Measurements from ENCODE around the gene TMX3. TPM values are rescaled to one million over a fixed set of nuclear protein-coding genes. Genes with fewer than 3 reads are reported as not detected.
A peak's percentile ranks its signal among the peaks of the same experiment; 100 is the strongest.

The TMX3 gene
- total RNA-seq, 1 experiment from 2014 or later, result 21.2 TPM

DNA sequence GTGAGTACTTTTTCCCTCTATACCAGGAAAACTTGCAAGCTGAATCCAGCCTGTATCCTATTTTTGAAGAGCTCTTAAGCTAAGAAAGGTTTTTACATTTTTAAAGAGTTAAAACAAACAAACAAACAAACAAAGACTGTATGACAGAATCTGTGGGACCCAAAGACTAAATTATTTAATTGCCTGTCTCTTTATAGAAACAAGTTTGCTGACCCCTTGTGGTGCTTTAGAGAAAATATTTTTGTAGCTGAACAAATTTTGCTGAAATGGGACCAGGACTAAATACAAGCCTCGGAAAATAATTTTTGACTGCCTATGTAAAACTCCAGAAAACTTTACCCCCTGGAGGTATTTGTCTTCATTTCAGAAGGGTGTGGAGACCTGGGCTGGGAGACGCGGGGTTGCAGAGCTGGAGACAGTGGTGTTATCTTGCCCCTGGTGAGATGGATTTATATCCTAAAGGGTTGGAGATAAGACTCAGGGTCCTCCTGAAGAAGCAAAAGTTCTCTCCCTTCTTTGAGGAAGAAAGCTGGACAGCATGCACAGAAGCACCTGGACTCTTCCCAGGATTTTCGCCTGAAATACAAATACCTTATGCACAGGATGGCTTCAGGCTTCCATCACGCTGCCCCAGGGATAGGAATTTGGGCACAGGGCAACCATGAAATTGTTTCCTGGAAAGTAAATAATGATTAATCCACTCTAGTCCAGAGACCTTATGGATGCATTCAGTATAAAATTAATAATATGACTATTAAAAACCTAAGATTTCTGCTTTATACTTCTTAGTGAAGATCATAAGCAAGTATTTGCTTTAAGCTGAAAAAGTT, 54.3 kb downstream of the TMX3 start:
- Histone ChIP-seq H3K4me2 (no peak overlapping the region), H3K27me3 (ENCODE audit: insufficient read depth, low read depth) (no peaks in the 10 kb centered on the region), H3K9me2 (ENCODE audit: insufficient read depth) (no peaks in the 10 kb centered on the region), H3K4me3 (no peak overlapping the region), H4K20me1 (ENCODE audit: insufficient read depth) (no peaks in the 10 kb centered on the region), H3K36me3 (ENCODE audit: low read depth) (no peaks in the 10 kb centered on the region), H3K79me2 (ENCODE audit: low read depth) (no peaks in the 10 kb centered on the region), H3K27ac (no peak overlapping the region), H2AFZ (no peak overlapping the region), H3K9me3 (ENCODE audit: insufficient read depth, low read depth) (no peaks in the 10 kb centered on the region), H3F3A (ENCODE audit: insufficient read depth, low read depth) (no peaks in the 10 kb centered on the region), H3K4me1 (replicated peaks; ENCODE audit: insufficient read depth) (no peaks in the 10 kb centered on the region)
- BruUV-seq (replicated peaks), result no TSS peak
- CTCF ChIA-PET, result interaction anchor here (0.6 to 0.8 kb wide), 2 partner anchors 549 to 1145 kb away, joined by 3 to 4 read pairs; no protein-coding TSS in a partner anchor
- intact Hi-C loops (cut with micrococcal nuclease; ENCODE audit: unreplicated experiment), result loop anchor here (1.0 kb wide), 2 partner anchors 1144 to 1443 kb away; partner anchors contain the start of gene DSEL
- POLR2A ChIA-PET (ENCODE audit: unreplicated experiment), result interaction anchor here (0.7 kb wide), 1 partner anchor 1300 kb away, joined by 7 read pairs; no protein-coding TSS in a partner anchor
- TF ChIP-seq, protein P1, sequence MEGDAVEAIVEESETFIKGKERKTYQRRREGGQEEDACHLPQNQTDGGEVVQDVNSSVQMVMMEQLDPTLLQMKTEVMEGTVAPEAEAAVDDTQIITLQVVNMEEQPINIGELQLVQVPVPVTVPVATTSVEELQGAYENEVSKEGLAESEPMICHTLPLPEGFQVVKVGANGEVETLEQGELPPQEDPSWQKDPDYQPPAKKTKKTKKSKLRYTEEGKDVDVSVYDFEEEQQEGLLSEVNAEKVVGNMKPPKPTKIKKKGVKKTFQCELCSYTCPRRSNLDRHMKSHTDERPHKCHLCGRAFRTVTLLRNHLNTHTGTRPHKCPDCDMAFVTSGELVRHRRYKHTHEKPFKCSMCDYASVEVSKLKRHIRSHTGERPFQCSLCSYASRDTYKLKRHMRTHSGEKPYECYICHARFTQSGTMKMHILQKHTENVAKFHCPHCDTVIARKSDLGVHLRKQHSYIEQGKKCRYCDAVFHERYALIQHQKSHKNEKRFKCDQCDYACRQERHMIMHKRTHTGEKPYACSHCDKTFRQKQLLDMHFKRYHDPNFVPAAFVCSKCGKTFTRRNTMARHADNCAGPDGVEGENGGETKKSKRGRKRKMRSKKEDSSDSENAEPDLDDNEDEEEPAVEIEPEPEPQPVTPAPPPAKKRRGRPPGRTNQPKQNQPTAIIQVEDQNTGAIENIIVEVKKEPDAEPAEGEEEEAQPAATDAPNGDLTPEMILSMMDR (conservative IDR thresholded peaks at IDR 0.05), result peak; percentile 78
- TF ChIP-seq EZH2 (IDR thresholded peaks at IDR 0.05; ENCODE audit: low read depth), result no peak
- DNase-seq, result no peak

DNA sequence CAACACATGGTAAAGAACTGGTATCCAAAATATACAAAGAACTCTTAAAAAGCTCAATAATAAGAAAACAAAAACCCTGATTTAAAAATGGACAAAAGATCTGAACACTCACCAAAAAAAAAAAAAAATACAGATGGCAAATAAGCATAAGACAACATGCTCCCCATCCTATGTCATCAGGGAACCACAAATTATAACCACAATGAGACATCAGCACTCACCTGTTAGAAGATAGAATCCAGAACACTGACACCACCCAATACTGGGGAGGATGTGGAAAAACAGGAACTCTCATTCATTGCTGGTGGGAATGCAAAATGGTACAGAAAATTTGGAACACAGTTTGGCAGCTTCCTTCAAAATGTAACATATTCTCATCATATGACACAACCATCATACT, 66.7 kb downstream of the TMX3 start:
- ChIA-PET CTCF (interaction anchor here (0.6 kb wide), 1 partner anchor 16 kb away, joined by 3 read pairs; no protein-coding TSS in a partner anchor), POLR2A (ENCODE audit: unreplicated experiment) (interaction anchor here (0.7 kb wide), 1 partner anchor 341 kb away, joined by 4 read pairs; no protein-coding TSS in a partner anchor)
- H3K4me2 ChIP-seq, result no peak overlapping the region
- TF ChIP-seq, protein P1 (conservative IDR thresholded peaks at IDR 0.05), result no peak
- TF ChIP-seq EZH2 (IDR thresholded peaks at IDR 0.05; ENCODE audit: low read depth), result no peak
- H3K27me3 ChIP-seq (ENCODE audit: insufficient read depth, low read depth), result no peaks in the 10 kb centered on the region
- no peaks in the 10 kb centered on the region for H3K9me3 ChIP-seq (ENCODE audit: insufficient read depth, low read depth)
- intact Hi-C loops (cut with micrococcal nuclease; ENCODE audit: unreplicated experiment), result no loop called here
- H3F3A ChIP-seq (ENCODE audit: insufficient read depth, low read depth), result no peaks in the 10 kb centered on the region
- H3K27ac ChIP-seq, result no peak overlapping the region
- H2AFZ ChIP-seq, result no peak overlapping the region
- H3K79me2 ChIP-seq (ENCODE audit: low read depth), result no peaks in the 10 kb centered on the region
- DNase-seq, result no peak
- no TSS peak for BruUV-seq (replicated peaks)
- no peaks in the 10 kb centered on the region for H4K20me1 ChIP-seq (ENCODE audit: insufficient read depth)
- no peaks in the 10 kb centered on the region for H3K4me1 ChIP-seq (replicated peaks; ENCODE audit: insufficient read depth)
- no peaks in the 10 kb centered on the region for H3K9me2 ChIP-seq (ENCODE audit: insufficient read depth)
- H3K4me3 ChIP-seq, result no peak overlapping the region
- no peaks in the 10 kb centered on the region for H3K36me3 ChIP-seq (ENCODE audit: low read depth)

DNA sequence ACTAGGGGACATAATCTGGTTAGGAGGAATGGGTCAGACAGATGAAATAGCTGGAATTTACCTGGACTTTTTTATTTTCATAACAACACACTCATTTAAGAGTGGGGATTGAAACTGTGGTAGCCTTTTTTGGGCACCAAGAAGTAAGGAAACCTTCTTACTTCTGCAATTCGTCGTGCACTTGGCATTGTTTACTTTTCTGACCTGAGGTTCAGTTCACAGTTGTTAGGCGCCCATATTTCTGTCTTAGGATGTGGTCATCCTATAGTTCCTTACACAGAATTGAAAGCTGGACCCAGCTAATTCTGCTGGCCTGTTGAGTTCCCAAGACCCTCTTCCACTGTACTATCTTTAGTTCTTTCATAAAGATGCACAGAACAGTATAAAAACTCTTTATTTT, 72.9 kb downstream of the TMX3 start:
- H3K27ac ChIP-seq, result no peak overlapping the region
- no peaks in the 10 kb centered on the region for H3K4me1 ChIP-seq (replicated peaks; ENCODE audit: insufficient read depth)
- no peaks in the 10 kb centered on the region for H3K36me3 ChIP-seq (ENCODE audit: low read depth)
- no peak overlapping the region for H2AFZ ChIP-seq
- CTCF ChIA-PET, result no interaction called here
- no peaks in the 10 kb centered on the region for H3K9me3 ChIP-seq (ENCODE audit: insufficient read depth, low read depth)
- POLR2A ChIA-PET (ENCODE audit: unreplicated experiment), result no interaction called here
- intact Hi-C loops (cut with micrococcal nuclease; ENCODE audit: unreplicated experiment), result no loop called here
- TF ChIP-seq, protein P1 (conservative IDR thresholded peaks at IDR 0.05), result no peak
- no peak for TF ChIP-seq EZH2 (IDR thresholded peaks at IDR 0.05; ENCODE audit: low read depth)
- DNase-seq, result no peak
- no peak overlapping the region for H3K4me2 ChIP-seq
- no peaks in the 10 kb centered on the region for H3F3A ChIP-seq (ENCODE audit: insufficient read depth, low read depth)
- H4K20me1 ChIP-seq (ENCODE audit: insufficient read depth), result no peaks in the 10 kb centered on the region
- no TSS peak for BruUV-seq (replicated peaks)
- H3K4me3 ChIP-seq, result no peak overlapping the region
- no peaks in the 10 kb centered on the region for H3K9me2 ChIP-seq (ENCODE audit: insufficient read depth)
- no peaks in the 10 kb centered on the region for H3K27me3 ChIP-seq (ENCODE audit: insufficient read depth, low read depth)
- H3K79me2 ChIP-seq (ENCODE audit: low read depth), result no peaks in the 10 kb centered on the region
